GM12874 (cell line): Measurements from ENCODE around the gene WBP2NL.

Experiments used
- CTCF ChIP-seq: IDR thresholded peaks from 2 replicates; pipeline ENCODE4 v1.5.1; 2011; ENCODE audit warnings: low read depth, mild to moderate bottlenecking, control low read depth, low read length, moderate library complexity; ENCODE audit not compliant: insufficient read depth

The WBP2NL gene

GRCh38 chr22:42070517-42071422, 72.2 kb downstream of the WBP2NL start, which contains the start of gene NAGA:
NAGA (minus strand) TSS chr22:42070812; CDS start chr22:42070297, 515 bp downstream.
- no peak for TF ChIP-seq CTCF

- TF ChIP-seq CTCF, result 0 out of 2 replicates have a peak, but pooled peaks have one; percentile 5
These were observed 74.2 kb downstream of the WBP2NL start for GRCh38 chr22:42072606-42073330.

- TF ChIP-seq CTCF, result no peak
These were observed 75.0 kb downstream of the WBP2NL start for GRCh38 chr22:42073621-42074041.

- peak; percentile 61 for TF ChIP-seq CTCF
These were observed 75.7 kb downstream of the WBP2NL start, which contains the start of gene PHETA2 for GRCh38 chr22:42074132-42074811. PHETA2 (plus strand) TSS chr22:42074248; CDS start chr22:42077294, 3,046 bp downstream.

GRCh38 chr22:42074846-42075676, 76.5 kb downstream of the WBP2NL start:
- TF ChIP-seq CTCF, result no peak

- no peak for TF ChIP-seq CTCF
These were observed 78.3 kb downstream of the WBP2NL start for GRCh38 chr22:42076764-42077485.
